H1 (cell line): ENCODE results near the gene ZNF3. TPM values are rescaled to one million over a fixed set of nuclear protein-coding genes. Genes with fewer than 3 reads are reported as not detected.

Experiments used
- ASH2L ChIP-seq: fragments of 200-600, 300-600 bp; sonication (generic); IDR thresholded peaks from one replicate; pipeline ENCODE4 v1.7.1; 2017; ENCODE audit warnings: low read length
- EGR1 ChIP-seq: IDR thresholded peaks from 2 replicates; pipeline ENCODE4 v1.6.1; 2011; ENCODE audit warnings: low read depth, low read length, borderline replicate concordance
- EZH2 ChIP-seq: fragments of 200-600 bp; sonication (generic); IDR thresholded peaks from 2 replicates; pipeline ENCODE4 v1.7.1; 2012; ENCODE audit warnings: low read depth, mild to moderate bottlenecking, moderate library complexity, low read length, inconsistent platforms; ENCODE audit not compliant: severe bottlenecking
- RNF2 ChIP-seq: fragments of 200-900, 300-1000 bp; sonication (generic); IDR thresholded peaks from 2 replicates; pipeline ENCODE4 v1.7.1; 2016; ENCODE audit warnings: borderline replicate concordance, low read depth, mild to moderate bottlenecking, antibody characterized with exemption, low read length; ENCODE audit not compliant: poor library complexity, severe bottlenecking; ENCODE audit errors: missing control alignments
- SIX5 ChIP-seq: IDR thresholded peaks from 2 replicates; pipeline ENCODE4 v1.6.1; 2011; ENCODE audit warnings: mild to moderate bottlenecking, low read depth, low read length
- SP1 ChIP-seq: IDR thresholded peaks from 2 replicates; pipeline ENCODE4 v1.6.1; 2011; ENCODE audit warnings: low read depth, low read length
- polyA plus RNA-seq, 7 experiments: library from polyadenylated mRNA; depleted of rRNA in 3 of 7; stranded (reverse) in 5 of 7; unstranded in 2 of 7; fragments of >200 nt in 5 of 7; fragments of 200-250 nt in 2 of 7; gene quantifications; 1 replicate in 5 of 7; 2 replicates in 1 of 7; 4 replicates in 1 of 7; pipeline versions ENCODE4 v1.2.1 to v1.2.3, GENCODE V29; 2011 to 2013; ENCODE audit warnings: missing spikeins in 2 of 7, mixed read lengths in 2 of 7
- total RNA-seq: library from RNA; stranded (reverse); fragmentation: NEBNext Ultra II Directional; extraction: Animal tissue kit (Norgen Biotek cat#: 25700); gene quantifications from 2 replicates; pipeline ENCODE4 v1.2.1, GENCODE V29; 2021
- TF ChIP-seq, protein P1 (sequence below), 3 experiments: IDR thresholded peaks; 1 replicate in 2 of 3; 2 replicates in 1 of 3; pipeline versions ENCODE4 v1.5.1 to v1.6.1; 2011; ENCODE audit warnings: low read length in 3 of 3, mild to moderate bottlenecking in 3 of 3, inconsistent platforms in 2 of 3, low read depth in 1 of 3, moderate library complexity in 1 of 3; ENCODE audit not compliant: insufficient read depth in 1 of 3; ENCODE audit errors: control extremely low read depth in 1 of 3
- TF ChIP-seq, protein P2 (sequence below): IDR thresholded peaks from 2 replicates; pipeline ENCODE4 v1.6.1; 2012; ENCODE audit warnings: inconsistent platforms

ZNF3 gene
- total and polyA plus RNA-seq, 2 of the 8 experiments (the other 6 are each of a cell fraction or from before 2014, with no cell fraction given), result 26.9 to 49.1 TPM

DNA sequence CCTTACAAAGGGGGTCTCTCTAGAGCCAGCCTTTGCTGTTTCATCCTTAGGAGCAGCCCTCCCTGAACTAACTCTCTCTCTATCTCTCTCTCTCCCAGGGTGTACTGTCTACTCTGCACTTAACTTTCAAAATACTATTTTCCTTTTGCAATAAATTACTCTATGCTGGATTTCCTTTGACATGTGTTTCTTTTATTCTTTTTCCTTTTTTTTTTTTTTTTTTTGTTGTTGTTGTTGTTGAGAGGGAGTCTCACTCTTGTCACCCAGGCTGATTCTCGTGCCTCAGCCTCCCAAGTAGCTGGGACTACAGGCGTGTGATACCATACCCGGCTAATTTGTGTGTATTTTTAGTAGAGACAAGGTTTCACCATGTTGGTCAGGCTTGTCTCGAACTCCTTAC, 1.5 kb upstream of the ZNF3 start (continued):
- TF ChIP-seq SIX5 (no peak), EZH2 (no peak), SP1 (no peak), RNF2 (no peak), ASH2L (no peak), EGR1 (no peak)
- TF ChIP-seq, protein P1, sequence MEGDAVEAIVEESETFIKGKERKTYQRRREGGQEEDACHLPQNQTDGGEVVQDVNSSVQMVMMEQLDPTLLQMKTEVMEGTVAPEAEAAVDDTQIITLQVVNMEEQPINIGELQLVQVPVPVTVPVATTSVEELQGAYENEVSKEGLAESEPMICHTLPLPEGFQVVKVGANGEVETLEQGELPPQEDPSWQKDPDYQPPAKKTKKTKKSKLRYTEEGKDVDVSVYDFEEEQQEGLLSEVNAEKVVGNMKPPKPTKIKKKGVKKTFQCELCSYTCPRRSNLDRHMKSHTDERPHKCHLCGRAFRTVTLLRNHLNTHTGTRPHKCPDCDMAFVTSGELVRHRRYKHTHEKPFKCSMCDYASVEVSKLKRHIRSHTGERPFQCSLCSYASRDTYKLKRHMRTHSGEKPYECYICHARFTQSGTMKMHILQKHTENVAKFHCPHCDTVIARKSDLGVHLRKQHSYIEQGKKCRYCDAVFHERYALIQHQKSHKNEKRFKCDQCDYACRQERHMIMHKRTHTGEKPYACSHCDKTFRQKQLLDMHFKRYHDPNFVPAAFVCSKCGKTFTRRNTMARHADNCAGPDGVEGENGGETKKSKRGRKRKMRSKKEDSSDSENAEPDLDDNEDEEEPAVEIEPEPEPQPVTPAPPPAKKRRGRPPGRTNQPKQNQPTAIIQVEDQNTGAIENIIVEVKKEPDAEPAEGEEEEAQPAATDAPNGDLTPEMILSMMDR (IDR thresholded peaks at IDR 0.05; ENCODE audit: control extremely low read depth in 1 of 3, insufficient read depth in 1 of 3, low read depth in 1 of 3, low read length in 3 of 3), result no peak
- TF ChIP-seq, protein P2, sequence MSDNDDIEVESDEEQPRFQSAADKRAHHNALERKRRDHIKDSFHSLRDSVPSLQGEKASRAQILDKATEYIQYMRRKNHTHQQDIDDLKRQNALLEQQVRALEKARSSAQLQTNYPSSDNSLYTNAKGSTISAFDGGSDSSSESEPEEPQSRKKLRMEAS, result no peak
